Endothelial cell of umbilical vein (primary cell): ENCODE results near the gene NXPH4.

Experiments
- CTCF ChIP-seq, 2 donors: IDR thresholded peaks; 1 replicate in 1 of 2; 2 replicates in 1 of 2; pipeline ENCODE4 v1.5.1; 2011; ENCODE audit warnings: low read length in 2 of 2, mild to moderate bottlenecking in 2 of 2, moderate library complexity in 2 of 2, control low read depth in 1 of 2, inconsistent platforms in 1 of 2, low read depth in 1 of 2; ENCODE audit not compliant: insufficient read depth in 1 of 2; ENCODE audit errors: extremely low read depth in 1 of 2
- MYC ChIP-seq: IDR thresholded peaks from one replicate; pipeline ENCODE4 v1.6.1; 2011; ENCODE audit warnings: mild to moderate bottlenecking, low read depth, low read length
- POLR2AphosphoS5 ChIP-seq: IDR thresholded peaks from 2 replicates; pipeline ENCODE4 v1.6.1; 2012; ENCODE audit warnings: low read depth, mild to moderate bottlenecking, control low read depth, low read length, moderate library complexity; ENCODE audit not compliant: insufficient read depth

DNA sequence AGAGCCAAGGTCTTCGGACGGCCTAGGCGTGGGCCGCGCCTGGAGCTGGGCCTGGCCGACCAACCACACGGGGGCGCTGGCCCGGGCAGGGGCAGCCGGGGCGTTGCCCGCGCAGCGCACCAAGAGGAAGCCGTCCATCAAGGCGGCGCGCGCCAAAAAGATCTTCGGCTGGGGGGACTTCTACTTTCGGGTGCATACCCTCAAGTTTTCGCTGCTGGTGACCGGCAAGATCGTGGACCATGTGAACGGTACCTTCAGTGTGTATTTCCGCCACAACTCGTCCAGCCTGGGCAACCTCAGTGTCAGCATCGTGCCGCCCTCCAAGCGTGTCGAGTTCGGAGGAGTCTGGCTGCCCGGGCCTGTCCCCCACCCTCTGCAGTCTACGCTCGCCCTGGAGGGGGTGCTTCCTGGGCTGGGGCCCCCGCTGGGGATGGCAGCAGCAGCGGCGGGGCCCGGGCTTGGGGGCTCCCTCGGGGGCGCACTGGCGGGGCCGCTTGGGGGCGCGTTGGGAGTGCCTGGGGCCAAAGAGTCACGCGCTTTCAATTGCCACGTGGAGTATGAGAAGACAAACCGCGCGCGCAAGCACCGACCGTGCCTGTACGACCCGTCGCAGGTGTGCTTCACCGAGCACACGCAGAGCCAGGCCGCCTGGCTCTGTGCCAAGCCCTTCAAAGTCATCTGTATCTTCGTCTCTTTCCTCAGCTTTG is 8.5 kb downstream of the NXPH4 start:
- TF ChIP-seq POLR2AphosphoS5 (no peak), CTCF (IDR thresholded peaks at IDR 0.05; ENCODE audit: extremely low read depth in 1 of 2, insufficient read depth in 1 of 2, low read depth in 1 of 2, low read length in 2 of 2) (peak; percentile 77 to 88), MYC (no peak)
